A549 (cell line): ENCODE data around the gene TMBIM1. TPM values are rescaled to one million over a fixed set of nuclear protein-coding genes. Genes with fewer than 3 reads are reported as not detected.

ENCODE experiments used
- ATAC-seq, 2 experiments: fragments of 200-7000 bp in 1 of 2; fragments of >200 bp in 1 of 2; cut with Nextera tagmentation in 1 of 2; cut with Tn5 transposase in 1 of 2; 3 replicates each; pipeline versions ENCODE4 v1.8.0 to v1.9.1; 2018 to 2020; ENCODE audit warnings: mild to moderate bottlenecking in 1 of 2, moderate library complexity in 1 of 2
- CTCF ChIA-PET: fragments of 300-600 bp; sonication (Branson Sonifier 250); formaldehyde crosslinking; extraction: SDS; loops from one replicate; lab custom pipeline; 2021; ENCODE audit warnings: antibody characterized with exemption, inconsistent platforms; lab: Yijun Ruan, JAX
- POLR2A ChIA-PET: fragments of 350-600 bp; formaldehyde crosslinking; extraction: SDS; loops from one replicate; lab custom pipeline; 2021; ENCODE audit warnings: antibody characterized with exemption, inconsistent platforms; lab: Yijun Ruan, JAX
- DNase-seq, 2 experiments: peaks; one replicate each; pipeline versions ENCODE4 v3.0.0 to v3.0.0-alpha.2; 2011 to 2016; ENCODE audit warnings: low read depth in 1 of 2, low spot score in 1 of 2
- FAIRE-seq: peaks from 2 replicates; lab custom pipeline; 2011; peaks lifted over from hg19 to GRCh38; lab: Jason Lieb, UNC
- H3K27ac ChIP-seq, 2 experiments: fragments of >200 bp; sonication (Bioruptor Twin); formaldehyde crosslinking; 3 replicates each; pipeline ENCODE4 v1.5.1; 2016 to 2017
- H3K4me1 ChIP-seq: fragments of >200 bp; sonication (Bioruptor Twin); formaldehyde crosslinking; 3 replicates; pipeline ENCODE4 v1.6.1; 2016
- H3K4me2 ChIP-seq: fragments of >200 bp; sonication (Bioruptor Twin); formaldehyde crosslinking; 3 replicates; pipeline ENCODE4 v1.6.1; 2016
- H3K4me3 ChIP-seq: fragments of >200 bp; sonication (Bioruptor Twin); formaldehyde crosslinking; 3 replicates; pipeline ENCODE4 v1.5.1; 2016
- H3K9me3 ChIP-seq: fragments of >200 bp; sonication (Bioruptor Twin); formaldehyde crosslinking; 3 replicates; pipeline ENCODE4 v1.6.1; 2016
- BHLHE40 ChIP-seq: IDR thresholded peaks from 2 replicates; pipeline ENCODE4 v1.6.1; 2012; ENCODE audit warnings: low read depth, low read length, inconsistent platforms
- EHMT2 ChIP-seq: fragments of 200-600 bp; sonication (generic); IDR thresholded peaks from 2 replicates; pipeline ENCODE4 v1.6.1; 2016; ENCODE audit warnings: antibody characterized with exemption, low read depth, mild to moderate bottlenecking, moderate library complexity
- ESRRA ChIP-seq: fragments of 150-350 bp; IDR thresholded peaks from 2 replicates; pipeline ENCODE4 v1.6.1; 2014; ENCODE audit warnings: mild to moderate bottlenecking, low read length, borderline replicate concordance
- FOSB ChIP-seq: fragments of 250-450 bp; sonication (Bioruptor Pico); IDR thresholded peaks from 2 replicates; pipeline ENCODE4 v1.5.0; 2020; ENCODE audit warnings: mild to moderate bottlenecking, moderate library complexity
- FOSL2 ChIP-seq, 2 experiments: fragments of 450-650 bp in 1 of 2; fragments of >200 bp in 1 of 2; sonication (Bioruptor Twin) in 1 of 2; formaldehyde crosslinking; IDR thresholded peaks; 2 replicates each; pipeline versions ENCODE4 v1.5.0 to v1.6.1; 2016 to 2020; ENCODE audit warnings: mild to moderate bottlenecking in 1 of 2, moderate library complexity in 1 of 2
- HDAC2 ChIP-seq: fragments of 200-600 bp; sonication (generic); IDR thresholded peaks from 2 replicates; pipeline ENCODE4 v1.6.1; 2016
- HEYL ChIP-seq: fragments of 250-450 bp; sonication (Bioruptor Pico); IDR thresholded peaks from 2 replicates; pipeline ENCODE4 v1.8.0; 2021; ENCODE audit warnings: mild to moderate bottlenecking, moderate library complexity
- HOXB13 ChIP-seq: fragments of 250-450 bp; sonication (Bioruptor Pico); IDR thresholded peaks from 2 replicates; pipeline ENCODE4 v1.5.0; 2020; ENCODE audit warnings: low read depth, mild to moderate bottlenecking, moderate library complexity
- JUN ChIP-seq, 2 experiments: fragments of >200 bp; sonication (Bioruptor Twin); formaldehyde crosslinking; IDR thresholded peaks; 2 replicates in 1 of 2; 3 replicates in 1 of 2; pipeline ENCODE4 v1.6.1; 2016 to 2017
- JUNB ChIP-seq: fragments of >200 bp; sonication (Bioruptor Twin); formaldehyde crosslinking; IDR thresholded peaks from 2 replicates; pipeline ENCODE4 v1.6.1; 2016
- NFE2L2 ChIP-seq: fragments of 150-350 bp; conservative IDR thresholded peaks from 2 replicates; pipeline ENCODE4 v1.6.1; 2014; ENCODE audit warnings: low read length
- PHF8 ChIP-seq: fragments of 200-600 bp; sonication (generic); IDR thresholded peaks from 2 replicates; pipeline ENCODE4 v1.6.1; 2016; ENCODE audit warnings: low read depth, mild to moderate bottlenecking, antibody characterized with exemption, moderate library complexity, borderline replicate concordance
- RCOR1 ChIP-seq: fragments of 150-350 bp; IDR thresholded peaks from 2 replicates; pipeline ENCODE4 v1.6.1; 2014; ENCODE audit warnings: antibody characterized with exemption, low read length, low read depth
- RFX5 ChIP-seq: fragments of 450-650 bp; IDR thresholded peaks from 2 replicates; pipeline ENCODE4 v1.7.1; 2014; ENCODE audit warnings: antibody characterized with exemption, mild to moderate bottlenecking, moderate library complexity
- TFCP2L1 ChIP-seq: fragments of 250-450 bp; sonication (Bioruptor Pico); IDR thresholded peaks from 2 replicates; pipeline ENCODE4 v1.5.0; 2021; ENCODE audit warnings: mild to moderate bottlenecking
- WGBS: methylation state at CpG from one replicate; pipeline ENCODE4 v1.1.6; 2017; ENCODE audit errors: missing lambda C conversion rate; 5-methylcytosine and 5-hydroxymethylcytosine counted together
- polyA plus RNA-seq, 4 experiments: library from polyadenylated mRNA; depleted of rRNA in 3 of 4; stranded (reverse); fragments of >200 nt; fragmentation: RNase III in 1 of 4; extraction: RNeasy Plus Mini Kit Qiagen cat#74134 plus additional on column Dnase treatment in 1 of 4; gene quantifications; 2 replicates in 3 of 4; 3 replicates in 1 of 4; pipeline ENCODE4 v1.2.3, GENCODE V29; 2011 to 2017
- TF ChIP-seq, protein P1 (sequence below): fragments of >200 bp; sonication (Bioruptor Twin); formaldehyde crosslinking; IDR thresholded peaks from 3 replicates; pipeline ENCODE4 v1.5.1; 2016
- TF ChIP-seq, protein P2 (sequence below): fragments of >200 bp; sonication (Bioruptor Twin); formaldehyde crosslinking; IDR thresholded peaks from 2 replicates; pipeline ENCODE4 v1.6.1; 2016
- TF ChIP-seq, protein P3 (sequence below): fragments of >200 bp; sonication (Bioruptor Twin); formaldehyde crosslinking; IDR thresholded peaks from 3 replicates; pipeline ENCODE4 v1.6.1; 2016
- TF ChIP-seq, protein P4 (sequence below): fragments of 250-450 bp; sonication (Bioruptor Pico); IDR thresholded peaks from 2 replicates; pipeline ENCODE4 v1.5.0; 2020; ENCODE audit warnings: low read depth, mild to moderate bottlenecking, moderate library complexity
- TF ChIP-seq, protein P5 (sequence below): IDR thresholded peaks from 2 replicates; pipeline ENCODE4 v1.6.1; 2012

Gene TMBIM1
- polyA plus RNA-seq, 2 of the 4 experiments (the other 2 are of a cell fraction), result 61.4 to 70.4 TPM

DNA sequence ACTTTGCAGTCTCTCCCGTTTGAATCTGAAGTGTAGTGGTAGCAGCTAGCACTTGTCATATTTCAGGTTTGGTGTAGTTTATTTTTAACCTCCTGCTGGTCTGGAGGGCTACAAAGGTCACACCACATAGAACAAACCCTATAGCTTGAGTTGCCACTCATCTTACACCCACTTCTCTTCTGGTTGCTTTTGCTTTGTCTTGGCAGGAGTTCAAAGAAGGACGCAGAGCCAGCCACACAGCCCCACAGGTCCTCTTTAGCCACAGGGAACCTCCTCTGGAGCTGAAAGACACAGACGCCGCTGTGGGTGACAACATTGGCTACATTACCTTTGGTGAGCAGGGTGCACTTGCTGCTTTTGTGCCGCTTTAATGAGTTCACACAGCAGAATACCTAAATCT, 47.1 kb downstream of the TMBIM1 start:
- no peak overlapping the region for H3K27ac ChIP-seq
- H3K4me1 ChIP-seq, result no peaks in the 10 kb centered on the region
- DNase-seq, result no peak
- 83% methylated on average over 5 of the region's 5 CpGs for WGBS
- H3K4me3 ChIP-seq, result no peak overlapping the region
- POLR2A ChIA-PET, result no interaction called here
- H3K4me2 ChIP-seq, result no peak overlapping the region
- H3K9me3 ChIP-seq, result no peaks in the 10 kb centered on the region
- TF ChIP-seq BHLHE40, result no peak
- TF ChIP-seq, protein P1, sequence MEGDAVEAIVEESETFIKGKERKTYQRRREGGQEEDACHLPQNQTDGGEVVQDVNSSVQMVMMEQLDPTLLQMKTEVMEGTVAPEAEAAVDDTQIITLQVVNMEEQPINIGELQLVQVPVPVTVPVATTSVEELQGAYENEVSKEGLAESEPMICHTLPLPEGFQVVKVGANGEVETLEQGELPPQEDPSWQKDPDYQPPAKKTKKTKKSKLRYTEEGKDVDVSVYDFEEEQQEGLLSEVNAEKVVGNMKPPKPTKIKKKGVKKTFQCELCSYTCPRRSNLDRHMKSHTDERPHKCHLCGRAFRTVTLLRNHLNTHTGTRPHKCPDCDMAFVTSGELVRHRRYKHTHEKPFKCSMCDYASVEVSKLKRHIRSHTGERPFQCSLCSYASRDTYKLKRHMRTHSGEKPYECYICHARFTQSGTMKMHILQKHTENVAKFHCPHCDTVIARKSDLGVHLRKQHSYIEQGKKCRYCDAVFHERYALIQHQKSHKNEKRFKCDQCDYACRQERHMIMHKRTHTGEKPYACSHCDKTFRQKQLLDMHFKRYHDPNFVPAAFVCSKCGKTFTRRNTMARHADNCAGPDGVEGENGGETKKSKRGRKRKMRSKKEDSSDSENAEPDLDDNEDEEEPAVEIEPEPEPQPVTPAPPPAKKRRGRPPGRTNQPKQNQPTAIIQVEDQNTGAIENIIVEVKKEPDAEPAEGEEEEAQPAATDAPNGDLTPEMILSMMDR, result no peak
- TF ChIP-seq TFCP2L1, result no peak
- TF ChIP-seq, all 56 proteins: peak for 0
- FAIRE-seq (no peak), ATAC-seq (no peak)
- CTCF ChIA-PET, result interaction anchor here (0.9 to 1.7 kb wide), 4 partner anchors 14 to 772 kb away, joined by 3 to 5 read pairs (median 4); partner anchors contain the start of gene GPBAR1

DNA sequence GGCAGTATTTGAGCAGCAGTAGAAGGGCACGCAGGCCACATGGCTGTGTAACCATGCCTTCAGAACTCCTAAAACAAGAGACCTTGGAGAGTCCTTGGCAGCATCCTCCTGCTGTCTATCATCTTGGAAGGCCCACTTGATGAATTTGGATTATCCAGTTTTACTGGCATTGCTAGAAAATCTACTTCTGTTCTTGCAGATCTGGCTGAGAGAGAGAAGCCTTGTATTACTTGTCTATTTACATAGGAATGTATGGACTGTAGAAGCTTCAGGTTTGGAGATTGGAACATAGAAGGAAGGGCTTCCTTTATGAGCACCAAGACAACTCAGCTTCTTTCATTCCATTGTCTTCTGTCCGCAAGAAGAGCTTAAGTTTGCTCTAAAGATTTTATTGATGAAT, 47.6 kb downstream of the TMBIM1 start:
- ATAC-seq, result no peak
- ChIA-PET CTCF (interaction anchor here (0.9 to 1.7 kb wide), 3 partner anchors 14 to 20 kb away, joined by 3 to 5 read pairs (median 4); partner anchors contain the start of gene GPBAR1), POLR2A (no interaction called here)

More for the DNA sequence above, 47.6 kb downstream of the TMBIM1 start:
- DNase-seq (no peak), FAIRE-seq (no peak)
- H3K4me1 ChIP-seq, result no peaks in the 10 kb centered on the region
- H3K9me3 ChIP-seq, result no peaks in the 10 kb centered on the region
- no peak overlapping the region for H3K4me3 ChIP-seq
- WGBS, result 94% methylated on average over 2 of the region's 2 CpGs
- no peak overlapping the region for H3K4me2 ChIP-seq
- no peak overlapping the region for H3K27ac ChIP-seq
- no peak for TF ChIP-seq EHMT2
- TF ChIP-seq FOSB, result no peak
- TF ChIP-seq, protein P2, sequence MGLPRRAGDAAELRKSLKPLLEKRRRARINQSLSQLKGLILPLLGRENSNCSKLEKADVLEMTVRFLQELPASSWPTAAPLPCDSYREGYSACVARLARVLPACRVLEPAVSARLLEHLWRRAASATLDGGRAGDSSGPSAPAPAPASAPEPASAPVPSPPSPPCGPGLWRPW, result no peak
- TF ChIP-seq, protein P1, result no peak
- no peak for TF ChIP-seq HEYL (CRISPR knock-in tag)
- TF ChIP-seq JUNB, result no peak
- no peak for TF ChIP-seq FOSL2 (IDR thresholded peaks at IDR 0.05)
- no peak for TF ChIP-seq FOSL2 (CRISPR knock-in tag; IDR thresholded peaks at IDR 0.05)
- no peak for TF ChIP-seq JUN (IDR thresholded peaks at IDR 0.05)
- TF ChIP-seq NFE2L2, result no peak
- TF ChIP-seq, protein P3, sequence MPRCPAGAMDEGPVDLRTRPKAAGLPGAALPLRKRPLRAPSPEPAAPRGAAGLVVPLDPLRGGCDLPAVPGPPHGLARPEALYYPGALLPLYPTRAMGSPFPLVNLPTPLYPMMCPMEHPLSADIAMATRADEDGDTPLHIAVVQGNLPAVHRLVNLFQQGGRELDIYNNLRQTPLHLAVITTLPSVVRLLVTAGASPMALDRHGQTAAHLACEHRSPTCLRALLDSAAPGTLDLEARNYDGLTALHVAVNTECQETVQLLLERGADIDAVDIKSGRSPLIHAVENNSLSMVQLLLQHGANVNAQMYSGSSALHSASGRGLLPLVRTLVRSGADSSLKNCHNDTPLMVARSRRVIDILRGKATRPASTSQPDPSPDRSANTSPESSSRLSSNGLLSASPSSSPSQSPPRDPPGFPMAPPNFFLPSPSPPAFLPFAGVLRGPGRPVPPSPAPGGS, result no peak
- TF ChIP-seq, protein P4, sequence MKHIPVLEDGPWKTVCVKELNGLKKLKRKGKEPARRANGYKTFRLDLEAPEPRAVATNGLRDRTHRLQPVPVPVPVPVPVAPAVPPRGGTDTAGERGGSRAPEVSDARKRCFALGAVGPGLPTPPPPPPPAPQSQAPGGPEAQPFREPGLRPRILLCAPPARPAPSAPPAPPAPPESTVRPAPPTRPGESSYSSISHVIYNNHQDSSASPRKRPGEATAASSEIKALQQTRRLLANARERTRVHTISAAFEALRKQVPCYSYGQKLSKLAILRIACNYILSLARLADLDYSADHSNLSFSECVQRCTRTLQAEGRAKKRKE (CRISPR knock-in tag), result no peak
- no peak for TF ChIP-seq HDAC2
- TF ChIP-seq RFX5, result no peak
- no peak for TF ChIP-seq ESRRA
- no peak for TF ChIP-seq RCOR1
- TF ChIP-seq, protein P5, sequence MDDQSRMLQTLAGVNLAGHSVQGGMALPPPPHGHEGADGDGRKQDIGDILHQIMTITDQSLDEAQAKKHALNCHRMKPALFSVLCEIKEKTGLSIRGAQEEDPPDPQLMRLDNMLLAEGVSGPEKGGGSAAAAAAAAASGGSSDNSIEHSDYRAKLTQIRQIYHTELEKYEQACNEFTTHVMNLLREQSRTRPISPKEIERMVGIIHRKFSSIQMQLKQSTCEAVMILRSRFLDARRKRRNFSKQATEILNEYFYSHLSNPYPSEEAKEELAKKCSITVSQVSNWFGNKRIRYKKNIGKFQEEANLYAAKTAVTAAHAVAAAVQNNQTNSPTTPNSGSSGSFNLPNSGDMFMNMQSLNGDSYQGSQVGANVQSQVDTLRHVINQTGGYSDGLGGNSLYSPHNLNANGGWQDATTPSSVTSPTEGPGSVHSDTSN, result no peak
- TF ChIP-seq HOXB13 (CRISPR knock-in tag), result no peak
- no peak for TF ChIP-seq PHF8
- TF ChIP-seq TFCP2L1, result no peak
